NT2/D1 (cell line): Measurements from ENCODE around the gene PLEKHM1.
"Not testable (repeated sequence)": the region's sequence is repeated elsewhere in the genome, so short reads cannot be mapped to it uniquely, and the experiment has no call there.

Experiments
- YY1 ChIP-seq: IDR thresholded peaks from 2 replicates; pipeline ENCODE4 v1.6.1; 2011; ENCODE audit not compliant: insufficient read length, insufficient read depth
- ZNF274 ChIP-seq: IDR thresholded peaks from 2 replicates; pipeline ENCODE4 v1.6.1; 2011; ENCODE audit warnings: mild to moderate bottlenecking, low read depth, low read length

- not testable (repeated sequence) for TF ChIP-seq YY1, ZNF274
These were observed 47.6 kb upstream of the PLEKHM1 start for GRCh38 chr17:45538168-45538567.
